GM12864 (cell line): ENCODE data around the gene SLC47A2.

Experiments used
- DNase-seq: peaks from one replicate; pipeline ENCODE4 v3.0.0-alpha.2; 2011; ENCODE audit warnings: low read depth
- H3K4me3 ChIP-seq: 2 replicates; pipeline ENCODE4 v1.5.1; 2011; ENCODE audit warnings: mild to moderate bottlenecking, low read depth, low read length, control low read depth
- TF ChIP-seq, protein P1 (sequence below): IDR thresholded peaks from 2 replicates; pipeline ENCODE4 v1.5.1; 2011; ENCODE audit warnings: low read depth, mild to moderate bottlenecking, moderate library complexity, low read length, control low read depth, inconsistent platforms; ENCODE audit errors: missing control alignments

The SLC47A2 gene

DNA sequence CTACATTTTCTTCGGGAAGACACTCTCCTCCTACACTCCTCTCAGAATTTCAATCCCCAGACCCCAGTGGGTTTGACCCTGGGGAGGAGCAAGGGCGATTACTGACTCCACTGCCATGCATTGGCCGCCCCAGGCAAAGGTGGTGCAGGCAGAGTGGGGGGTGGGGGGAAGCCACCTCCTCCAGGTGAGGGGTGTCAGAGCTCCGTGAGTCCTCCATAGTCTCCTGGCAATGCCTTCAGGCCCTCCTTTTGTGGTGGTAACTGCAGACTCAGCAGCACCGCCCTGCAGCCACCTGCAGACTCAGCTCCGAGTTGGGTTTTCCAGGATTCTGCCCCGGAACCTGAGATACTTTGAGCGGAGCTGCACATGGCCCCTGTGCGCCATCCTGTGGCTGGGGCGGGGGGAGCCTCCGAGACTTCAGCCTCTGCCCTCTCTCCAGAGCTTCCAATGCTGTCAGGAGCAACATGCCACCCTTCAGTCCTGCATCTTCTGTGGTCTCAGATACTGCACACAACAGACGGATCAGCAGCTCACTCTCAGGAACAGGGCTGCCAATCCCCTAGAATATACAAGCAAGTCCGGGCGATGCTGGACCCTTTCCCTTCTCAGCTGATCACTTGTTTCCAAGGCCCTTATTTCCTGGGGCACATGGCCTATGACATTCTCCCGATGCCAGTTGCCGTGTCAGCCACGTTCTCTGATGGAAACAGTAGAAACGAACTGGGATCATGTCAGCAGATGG lies 2.4 kb upstream of the SLC47A2 start:
- TF ChIP-seq, protein P1, sequence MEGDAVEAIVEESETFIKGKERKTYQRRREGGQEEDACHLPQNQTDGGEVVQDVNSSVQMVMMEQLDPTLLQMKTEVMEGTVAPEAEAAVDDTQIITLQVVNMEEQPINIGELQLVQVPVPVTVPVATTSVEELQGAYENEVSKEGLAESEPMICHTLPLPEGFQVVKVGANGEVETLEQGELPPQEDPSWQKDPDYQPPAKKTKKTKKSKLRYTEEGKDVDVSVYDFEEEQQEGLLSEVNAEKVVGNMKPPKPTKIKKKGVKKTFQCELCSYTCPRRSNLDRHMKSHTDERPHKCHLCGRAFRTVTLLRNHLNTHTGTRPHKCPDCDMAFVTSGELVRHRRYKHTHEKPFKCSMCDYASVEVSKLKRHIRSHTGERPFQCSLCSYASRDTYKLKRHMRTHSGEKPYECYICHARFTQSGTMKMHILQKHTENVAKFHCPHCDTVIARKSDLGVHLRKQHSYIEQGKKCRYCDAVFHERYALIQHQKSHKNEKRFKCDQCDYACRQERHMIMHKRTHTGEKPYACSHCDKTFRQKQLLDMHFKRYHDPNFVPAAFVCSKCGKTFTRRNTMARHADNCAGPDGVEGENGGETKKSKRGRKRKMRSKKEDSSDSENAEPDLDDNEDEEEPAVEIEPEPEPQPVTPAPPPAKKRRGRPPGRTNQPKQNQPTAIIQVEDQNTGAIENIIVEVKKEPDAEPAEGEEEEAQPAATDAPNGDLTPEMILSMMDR, result peak; percentile 45
- no peak overlapping the region for H3K4me3 ChIP-seq
- no peak for DNase-seq

DNA sequence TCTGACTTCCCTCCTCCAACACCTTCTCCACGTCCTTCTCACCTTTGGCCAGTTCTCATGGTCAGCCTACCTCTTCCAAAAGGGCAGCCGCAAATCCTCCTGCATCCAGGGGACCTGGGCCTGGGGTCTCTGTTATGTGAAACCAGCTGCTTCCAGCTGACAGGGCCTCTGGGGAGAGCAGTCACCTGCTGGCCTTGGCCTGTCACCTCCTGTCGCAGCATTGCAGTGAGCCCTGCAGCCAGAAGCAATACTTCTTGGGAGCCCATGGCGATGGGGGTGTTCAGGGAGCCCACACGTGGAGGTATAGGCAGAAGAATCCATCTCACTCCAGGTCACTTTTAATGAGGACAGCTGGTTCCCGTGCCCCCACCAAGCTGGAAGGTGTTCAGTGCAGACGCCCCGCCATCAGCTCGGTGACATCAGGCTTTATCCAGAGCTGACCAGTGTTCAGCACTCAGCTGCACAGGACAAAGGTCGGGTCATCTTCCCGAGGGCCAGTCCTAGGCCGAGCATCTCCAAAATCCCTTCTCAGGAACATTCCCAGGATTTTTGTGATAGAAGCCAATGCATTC lies 1.7 kb upstream of the SLC47A2 start:
- no peak overlapping the region for H3K4me3 ChIP-seq
- no peak for DNase-seq
- TF ChIP-seq, protein P1, result no peak

DNA sequence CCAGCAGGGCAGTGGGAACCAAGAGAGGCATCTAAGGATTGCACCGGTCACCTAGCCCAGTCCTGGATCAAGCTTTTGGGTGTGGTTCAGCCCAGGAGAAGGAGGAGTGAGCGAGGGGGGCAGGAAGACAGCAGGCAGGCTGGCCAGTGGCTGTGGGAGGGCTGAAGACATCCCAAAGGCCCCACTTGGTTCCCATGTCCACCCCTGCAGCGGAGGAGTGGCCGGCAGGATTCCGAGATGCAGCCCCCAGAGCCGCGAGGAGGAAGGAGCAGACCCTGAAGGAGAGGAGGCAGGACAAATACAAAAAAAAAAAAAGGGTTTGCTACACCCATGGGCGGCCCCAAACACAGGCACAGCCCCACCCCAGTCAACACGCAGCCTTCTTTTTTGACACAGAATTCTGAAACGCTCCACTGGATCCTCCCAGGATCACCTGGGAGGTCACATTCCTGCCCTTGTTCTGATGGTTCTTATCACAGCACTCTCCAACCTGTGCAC lies 1.1 kb upstream of the SLC47A2 start:
- no peak for DNase-seq
- H3K4me3 ChIP-seq, result no peak overlapping the region
- TF ChIP-seq, protein P1, result no peak

DNA sequence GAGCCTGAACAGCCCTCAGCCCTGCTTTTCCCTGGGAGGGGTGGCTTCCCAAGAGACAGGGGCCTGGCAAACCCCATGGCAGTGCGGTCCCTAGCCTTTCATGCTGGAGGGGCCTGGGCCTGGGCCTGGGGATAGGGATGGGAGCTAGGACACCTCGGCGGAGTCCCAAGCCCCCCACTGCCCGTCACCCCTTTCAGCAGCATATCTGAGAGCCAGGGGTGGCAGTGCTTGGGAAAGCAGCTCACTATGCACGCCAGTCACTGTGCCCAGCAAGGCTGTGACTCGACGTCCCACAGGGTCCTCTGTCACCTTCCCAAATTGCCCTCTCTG lies 612 bp upstream of the SLC47A2 start:
- no peak overlapping the region for H3K4me3 ChIP-seq
- DNase-seq, result no peak
- TF ChIP-seq, protein P1, result no peak

DNA sequence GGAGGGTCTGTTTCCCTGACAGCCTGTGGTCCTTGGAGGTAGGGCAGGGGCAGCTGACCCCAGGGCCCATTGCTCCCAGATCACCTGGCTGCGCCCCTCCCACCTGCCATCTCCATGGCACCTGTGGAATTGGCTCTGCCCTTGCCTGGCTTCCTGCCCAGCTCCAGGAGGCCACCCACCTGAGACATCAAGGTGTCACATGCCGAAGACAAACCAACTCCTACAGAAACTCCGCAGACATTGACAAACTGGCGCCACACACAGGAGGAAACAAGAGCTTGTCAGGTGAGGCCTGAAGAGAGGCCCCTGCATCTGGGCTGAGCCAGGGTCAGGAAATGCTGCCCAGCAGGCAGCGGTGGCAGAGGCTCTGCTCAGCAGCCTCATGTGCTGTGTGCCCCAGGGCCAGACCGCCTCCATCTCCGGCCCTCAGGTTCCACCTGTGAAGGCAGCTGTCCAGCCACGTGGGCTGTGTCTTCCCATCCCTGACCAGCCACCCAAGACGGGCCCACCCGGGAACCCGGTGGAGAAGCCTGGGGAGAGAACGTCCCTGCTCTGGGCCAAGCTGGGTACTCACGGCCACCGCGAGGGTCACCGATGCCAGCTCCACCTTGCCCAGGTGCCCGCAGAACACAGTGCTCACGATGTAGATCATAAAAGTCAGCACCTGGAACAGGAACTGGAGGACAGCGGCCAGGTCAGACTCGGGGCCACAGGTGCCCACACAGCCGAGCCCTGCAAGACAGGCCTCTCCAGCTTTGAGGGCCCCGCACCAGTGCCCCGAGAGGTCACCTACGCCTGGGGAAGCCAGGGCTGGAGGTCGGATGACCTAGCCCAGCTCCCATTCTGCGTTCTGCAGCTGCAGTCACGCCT lies 1.6 kb downstream of the SLC47A2 start:
- H3K4me3 ChIP-seq, result no peak overlapping the region
- DNase-seq, result no peak
- TF ChIP-seq, protein P1, result no peak

DNA sequence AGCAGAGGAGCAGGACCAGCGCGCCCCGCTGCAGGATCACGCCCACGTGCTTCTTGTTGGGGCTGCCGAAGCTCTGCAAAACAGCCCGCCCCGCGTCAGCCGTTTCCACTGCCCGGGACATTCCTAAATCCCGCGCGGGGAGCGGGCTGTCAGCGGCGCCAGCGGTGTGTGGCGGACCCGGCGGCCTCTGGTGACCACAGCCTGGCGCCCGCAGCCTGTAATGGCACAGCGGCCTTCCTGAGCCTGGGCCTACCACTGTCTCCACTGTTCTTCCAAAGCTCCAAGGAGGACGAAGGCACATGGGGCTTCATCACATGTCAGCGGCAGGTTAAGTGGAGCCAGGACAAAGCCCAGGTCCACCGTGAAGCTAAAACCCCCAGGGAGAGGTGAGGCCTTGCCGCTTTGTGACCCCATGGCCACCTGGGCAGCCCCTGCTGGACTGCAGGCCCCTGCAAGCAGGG lies 2.5 kb downstream of the SLC47A2 start:
- DNase-seq, result no peak
- TF ChIP-seq, protein P1, result no peak
- no peak overlapping the region for H3K4me3 ChIP-seq
